ENCODE measurements around the gene TTLL4. TPM values are rescaled to one million over a fixed set of nuclear protein-coding genes. Genes with fewer than 3 reads are reported as not detected.
A peak's percentile ranks its signal among the peaks of the same experiment; 100 is the strongest.

TTLL4 gene, protein sequence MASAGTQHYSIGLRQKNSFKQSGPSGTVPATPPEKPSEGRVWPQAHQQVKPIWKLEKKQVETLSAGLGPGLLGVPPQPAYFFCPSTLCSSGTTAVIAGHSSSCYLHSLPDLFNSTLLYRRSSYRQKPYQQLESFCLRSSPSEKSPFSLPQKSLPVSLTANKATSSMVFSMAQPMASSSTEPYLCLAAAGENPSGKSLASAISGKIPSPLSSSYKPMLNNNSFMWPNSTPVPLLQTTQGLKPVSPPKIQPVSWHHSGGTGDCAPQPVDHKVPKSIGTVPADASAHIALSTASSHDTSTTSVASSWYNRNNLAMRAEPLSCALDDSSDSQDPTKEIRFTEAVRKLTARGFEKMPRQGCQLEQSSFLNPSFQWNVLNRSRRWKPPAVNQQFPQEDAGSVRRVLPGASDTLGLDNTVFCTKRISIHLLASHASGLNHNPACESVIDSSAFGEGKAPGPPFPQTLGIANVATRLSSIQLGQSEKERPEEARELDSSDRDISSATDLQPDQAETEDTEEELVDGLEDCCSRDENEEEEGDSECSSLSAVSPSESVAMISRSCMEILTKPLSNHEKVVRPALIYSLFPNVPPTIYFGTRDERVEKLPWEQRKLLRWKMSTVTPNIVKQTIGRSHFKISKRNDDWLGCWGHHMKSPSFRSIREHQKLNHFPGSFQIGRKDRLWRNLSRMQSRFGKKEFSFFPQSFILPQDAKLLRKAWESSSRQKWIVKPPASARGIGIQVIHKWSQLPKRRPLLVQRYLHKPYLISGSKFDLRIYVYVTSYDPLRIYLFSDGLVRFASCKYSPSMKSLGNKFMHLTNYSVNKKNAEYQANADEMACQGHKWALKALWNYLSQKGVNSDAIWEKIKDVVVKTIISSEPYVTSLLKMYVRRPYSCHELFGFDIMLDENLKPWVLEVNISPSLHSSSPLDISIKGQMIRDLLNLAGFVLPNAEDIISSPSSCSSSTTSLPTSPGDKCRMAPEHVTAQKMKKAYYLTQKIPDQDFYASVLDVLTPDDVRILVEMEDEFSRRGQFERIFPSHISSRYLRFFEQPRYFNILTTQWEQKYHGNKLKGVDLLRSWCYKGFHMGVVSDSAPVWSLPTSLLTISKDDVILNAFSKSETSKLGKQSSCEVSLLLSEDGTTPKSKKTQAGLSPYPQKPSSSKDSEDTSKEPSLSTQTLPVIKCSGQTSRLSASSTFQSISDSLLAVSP
- polyA plus RNA-seq (ENCODE audit: insufficient read length in 3 of 3) = 10 to 100 TPM; 30.9 to 43.7 (median 34.0) TPM
- long read RNA-seq, donor 1, full-length matches to known transcripts = 4 of 4 reads
- long read RNA-seq, donor 1, partial matches to known transcripts = 0 of 4 reads
- long read RNA-seq, donor 1, other reads (novel, unspliced or antisense) = 0 of 4 reads
- long read RNA-seq, donor 2, partial matches to known transcripts = 7 of 8 reads
- long read RNA-seq, donor 2, other reads (novel, unspliced or antisense) = 0 of 8 reads
- long read RNA-seq, donor 3, partial matches to known transcripts = 9 of 12 reads
- long read RNA-seq, donor 3, other reads (novel, unspliced or antisense) = 0 of 12 reads
- long read RNA-seq, donor 4, full-length matches to known transcripts = 3 of 8 reads
- long read RNA-seq, donor 4, partial matches to known transcripts = 5 of 8 reads
- long read RNA-seq, donor 4, other reads (novel, unspliced or antisense) = 0 of 8 reads
- long read RNA-seq, donor 5 = 0 reads
- long read RNA-seq, donor 6, partial matches to known transcripts = 0 of 6 reads
- long read RNA-seq, donor 6, other reads (novel, unspliced or antisense) = 0 of 6 reads
- long read RNA-seq, donor 7, full-length matches to known transcripts = 4 of 26 reads
- long read RNA-seq, donor 7, partial matches to known transcripts = 22 of 26 reads
- long read RNA-seq, donor 7, other reads (novel, unspliced or antisense) = 0 of 26 reads
- long read RNA-seq, donor 8, full-length matches to known transcripts = 10 of 40 reads
- long read RNA-seq, donor 8, partial matches to known transcripts = 30 of 40 reads
- long read RNA-seq, donor 8, other reads (novel, unspliced or antisense) = 0 of 40 reads
- long read RNA-seq, donor 9, full-length matches to known transcripts = 4 of 11 reads
- long read RNA-seq, donor 9, partial matches to known transcripts = 7 of 11 reads
- long read RNA-seq, donor 9, other reads (novel, unspliced or antisense) = 0 of 11 reads
- long read RNA-seq, donor 10, partial matches to known transcripts = 12 of 15 reads
- long read RNA-seq, donor 10, other reads (novel, unspliced or antisense) = 0 of 15 reads
- long read RNA-seq, donor 11, partial matches to known transcripts = 7 of 9 reads
- long read RNA-seq, donor 11, other reads (novel, unspliced or antisense) = 0 of 9 reads
- long read RNA-seq, donor 12, full-length matches to known transcripts = 4 of 11 reads
- long read RNA-seq, donor 12, partial matches to known transcripts = 7 of 11 reads
- long read RNA-seq, donor 12, other reads (novel, unspliced or antisense) = 0 of 11 reads
- long read RNA-seq, donor 13, partial matches to known transcripts = 15 of 18 reads
- long read RNA-seq, donor 13, other reads (novel, unspliced or antisense) = 0 of 18 reads
- long read RNA-seq, donor 14, partial matches to known transcripts = 5 of 5 reads
- long read RNA-seq, donor 14, other reads (novel, unspliced or antisense) = 0 of 5 reads
- long read RNA-seq, donor 15, full-length matches to known transcripts = 2 of 2 reads
- long read RNA-seq, donor 15, partial matches to known transcripts = 0 of 2 reads
- long read RNA-seq, donor 15, other reads (novel, unspliced or antisense) = 0 of 2 reads
- long read RNA-seq, donor 16, full-length matches to known transcripts = 6 of 43 reads
- long read RNA-seq, donor 16, partial matches to known transcripts = 37 of 43 reads
- long read RNA-seq, donor 16, other reads (novel, unspliced or antisense) = 0 of 43 reads

DNA sequence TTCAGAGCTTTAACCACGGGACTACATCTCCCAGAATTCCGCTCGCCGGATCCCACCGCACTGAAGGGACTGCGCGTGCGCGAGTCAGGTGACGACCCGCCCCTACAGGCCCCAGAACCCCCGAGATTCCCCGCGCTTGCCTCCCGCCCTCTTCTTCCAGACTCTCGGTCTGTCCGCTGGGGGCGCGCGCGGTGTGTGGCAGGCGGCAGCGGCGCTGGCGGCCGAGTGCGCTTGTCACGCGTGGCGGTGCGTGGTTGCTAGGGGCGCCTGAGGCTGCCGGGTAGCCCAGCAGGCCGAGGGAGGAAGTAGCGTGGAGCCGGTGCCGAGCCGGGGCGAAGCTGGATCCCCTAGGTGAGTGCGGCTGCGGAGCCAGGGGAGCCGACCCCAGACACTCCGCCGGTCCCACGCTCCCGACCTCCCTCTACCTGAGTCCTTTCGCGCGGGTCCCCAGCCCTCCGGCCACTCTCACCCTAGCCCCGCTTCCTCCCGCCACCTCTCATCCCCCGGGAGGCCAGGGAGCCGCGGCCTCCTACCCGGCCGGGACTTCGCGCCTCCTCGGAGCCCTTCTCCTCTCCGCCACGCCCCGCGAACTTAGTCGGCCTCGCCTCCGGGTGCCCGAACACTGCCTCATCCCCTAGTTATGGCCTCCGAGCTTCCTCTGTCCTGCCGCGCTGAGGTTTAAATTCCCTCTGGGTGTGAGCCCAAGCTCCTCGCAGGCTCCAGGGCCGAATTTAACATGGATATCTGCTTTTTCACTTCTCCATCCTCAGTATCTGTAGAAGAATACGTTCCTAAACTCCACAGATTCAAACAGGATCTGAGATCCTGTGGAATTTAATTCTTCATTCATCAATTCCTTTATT, at the start of gene TTLL4:
Gene TTLL4 (plus strand): TSS at position 149 of the 863 bp plus-strand sequence. CDS start 26,842 bp downstream, outside the sequence.
- DNase-seq (ENCODE audit: extremely low read depth in 1 of 11, low read depth in 9 of 11, low spot score in 4 of 11) = peak; percentile 89 to 97 (median 95)

DNA sequence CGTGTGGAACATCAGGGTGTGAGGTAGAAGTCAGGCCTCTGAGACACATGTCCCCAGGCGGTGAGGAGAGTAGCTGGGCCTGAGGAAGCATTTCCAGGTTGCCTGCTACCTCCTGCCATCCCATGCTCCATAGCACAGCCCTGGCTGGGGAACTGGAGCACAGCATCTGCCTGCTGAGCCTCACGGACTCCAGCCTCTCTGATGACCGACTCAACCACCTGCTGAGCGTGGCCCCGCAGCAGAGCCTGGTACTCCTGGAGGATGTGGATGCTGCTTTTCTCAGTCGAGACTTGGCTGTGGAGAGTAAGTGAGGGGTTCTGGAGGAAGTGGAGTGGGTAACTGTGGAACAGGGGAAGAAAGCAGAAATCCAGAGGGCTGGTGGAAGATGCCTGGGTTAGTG, 48.3 kb upstream of the TTLL4 start:
- DNase-seq (ENCODE audit: extremely low read depth in 1 of 11, low read depth in 9 of 11, low spot score in 4 of 11) = no peak

DNA sequence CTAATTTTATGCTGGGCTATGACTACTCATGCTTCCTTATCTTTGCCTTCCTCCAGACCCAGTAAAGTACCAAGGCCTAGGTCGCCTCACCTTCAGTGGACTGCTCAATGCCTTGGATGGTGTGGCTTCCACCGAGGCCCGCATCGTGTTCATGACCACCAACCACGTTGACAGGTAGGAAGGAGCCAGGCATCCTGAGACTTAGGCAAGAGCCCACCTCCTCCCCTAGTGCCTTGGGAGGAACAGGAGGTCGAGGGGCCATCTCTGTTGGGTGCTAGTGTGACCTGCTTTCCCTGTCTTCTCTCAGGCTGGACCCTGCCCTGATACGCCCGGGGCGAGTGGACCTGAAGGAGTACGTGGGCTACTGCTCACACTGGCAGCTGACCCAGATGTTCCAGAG, 47.8 kb upstream of the TTLL4 start:
- no peak for DNase-seq (ENCODE audit: extremely low read depth in 1 of 11, low read depth in 9 of 11, low spot score in 4 of 11)

DNA sequence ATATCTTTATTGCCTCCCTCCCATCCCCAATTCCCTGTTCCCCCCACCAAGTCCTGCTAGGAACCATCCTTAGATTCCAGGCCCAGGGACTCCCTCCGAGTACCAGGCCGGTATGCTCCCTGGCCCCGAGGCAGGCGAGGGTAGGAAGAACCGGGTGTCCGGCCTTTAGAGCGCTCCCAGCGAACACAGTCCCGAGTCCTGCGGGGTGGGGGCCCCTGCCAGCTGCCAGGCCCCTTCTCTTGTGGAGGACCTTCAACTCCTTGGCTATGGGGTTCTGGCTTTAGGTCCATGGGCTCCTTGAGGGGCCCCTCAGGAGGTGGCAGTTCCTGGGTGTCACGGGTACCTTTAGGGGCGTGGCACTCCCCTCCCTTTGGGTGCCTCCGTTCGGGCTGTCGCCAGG, 46.7 kb upstream of the TTLL4 start:
- no peak for DNase-seq (ENCODE audit: extremely low read depth in 1 of 11, low read depth in 9 of 11, low spot score in 4 of 11)

DNA sequence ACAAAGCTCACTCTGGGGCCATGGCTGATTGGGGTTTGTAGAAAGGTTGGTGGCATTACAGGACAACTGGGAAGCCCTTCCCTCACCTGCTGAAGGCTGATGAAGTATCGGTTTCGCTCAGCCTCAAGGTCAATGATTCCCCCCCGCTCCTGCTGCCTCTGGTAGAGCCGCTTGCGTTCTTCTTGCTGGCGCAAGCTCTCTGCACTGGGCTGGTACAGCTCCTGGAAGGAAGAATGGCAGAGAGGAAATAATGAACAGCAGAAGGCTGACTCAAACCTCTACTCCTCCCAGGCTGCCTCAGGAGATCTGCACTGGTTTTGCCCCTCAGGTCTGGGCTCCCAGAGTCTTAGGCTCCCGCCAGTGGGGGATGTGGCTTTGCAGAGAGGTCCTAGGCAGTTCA, 46.0 kb upstream of the TTLL4 start:
- no peak for DNase-seq (ENCODE audit: extremely low read depth in 1 of 11, low read depth in 9 of 11, low spot score in 4 of 11)

DNA sequence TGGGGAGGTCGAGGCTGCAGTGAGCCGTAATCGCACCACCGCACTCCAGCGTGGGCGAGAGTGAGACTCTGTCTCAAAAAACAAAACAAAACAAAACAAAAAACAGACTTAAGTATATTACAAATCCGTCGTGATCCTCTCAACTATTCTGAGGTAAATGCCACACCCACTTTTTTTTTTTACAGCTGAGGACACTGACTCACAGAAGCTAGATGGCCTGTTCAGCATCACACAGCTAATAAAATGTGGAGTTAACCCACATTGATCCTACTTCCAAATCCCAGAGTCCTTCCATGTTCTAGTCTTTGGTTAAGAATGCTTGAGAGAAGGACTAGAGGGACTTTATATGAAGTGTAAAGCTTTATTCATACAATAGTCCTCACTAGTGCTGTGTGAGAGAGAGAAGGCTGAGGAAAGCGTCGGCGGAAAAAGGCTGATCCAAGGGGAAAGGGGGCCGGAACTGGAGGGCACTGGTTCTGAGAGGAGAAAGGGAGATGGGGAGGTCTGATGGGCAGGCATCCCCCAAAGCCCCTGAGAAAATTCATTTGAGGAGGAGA, 39.5 kb upstream of the TTLL4 start:
- DNase-seq (ENCODE audit: extremely low read depth in 1 of 11, low read depth in 9 of 11, low spot score in 4 of 11) = no peak

DNA sequence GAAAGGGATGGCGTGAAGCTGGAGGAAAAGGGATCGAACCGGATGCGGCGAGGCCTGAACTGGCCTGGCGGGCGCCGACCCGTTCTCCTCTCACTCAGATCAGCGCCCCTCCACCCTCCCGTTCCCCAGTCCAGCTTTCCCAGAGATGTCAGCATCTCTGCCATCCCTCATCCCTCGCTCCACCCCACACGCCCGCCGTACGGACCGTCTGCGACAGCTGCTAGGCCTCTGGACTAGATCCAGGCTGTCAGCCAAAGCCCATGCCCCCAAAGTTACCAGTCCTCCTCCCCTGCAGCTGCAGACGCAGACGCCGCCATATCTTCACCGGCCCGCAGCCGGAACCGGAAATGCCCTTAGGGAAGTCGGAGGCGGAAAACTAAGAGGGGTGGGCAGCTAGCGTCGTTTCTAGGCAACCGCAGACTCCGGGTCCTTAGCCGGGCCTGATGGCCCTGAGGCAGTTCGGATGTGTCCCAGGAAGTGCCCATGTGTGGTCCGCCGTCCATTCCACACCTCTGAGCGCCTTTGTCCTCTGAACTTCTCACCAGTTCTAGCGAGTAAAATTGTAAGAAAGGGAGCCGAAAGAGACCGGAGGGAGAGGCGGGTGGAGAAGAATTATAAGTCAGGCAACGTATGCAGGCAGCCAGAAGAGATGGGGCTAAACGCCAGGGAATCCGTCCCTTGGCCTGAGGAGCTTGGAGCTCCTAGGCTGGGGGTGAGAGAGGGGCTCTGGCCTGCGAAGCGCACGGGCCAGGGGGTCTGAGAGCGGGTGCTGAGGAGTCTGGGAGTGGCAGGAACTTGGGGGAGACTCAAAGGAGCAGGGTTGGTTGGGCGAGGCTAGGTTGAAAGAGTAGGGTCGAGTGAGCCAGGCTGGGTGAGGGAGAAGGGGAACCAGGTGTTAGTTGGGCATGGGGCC, 38.7 kb upstream of the TTLL4 start, which contains the start of the genes RNF25 and STK36:
Gene RNF25 (minus strand): TSS at position 349 of the 913 bp plus-strand sequence. CDS start 32 bp downstream, at position 317.
Gene STK36 (plus strand): TSS at position 433 of the 913 bp plus-strand sequence. CDS start 744 bp downstream, outside the sequence.
- peak; percentile 70 to 89 (median 84) for DNase-seq (ENCODE audit: extremely low read depth in 1 of 11, low read depth in 9 of 11, low spot score in 4 of 11)

DNA sequence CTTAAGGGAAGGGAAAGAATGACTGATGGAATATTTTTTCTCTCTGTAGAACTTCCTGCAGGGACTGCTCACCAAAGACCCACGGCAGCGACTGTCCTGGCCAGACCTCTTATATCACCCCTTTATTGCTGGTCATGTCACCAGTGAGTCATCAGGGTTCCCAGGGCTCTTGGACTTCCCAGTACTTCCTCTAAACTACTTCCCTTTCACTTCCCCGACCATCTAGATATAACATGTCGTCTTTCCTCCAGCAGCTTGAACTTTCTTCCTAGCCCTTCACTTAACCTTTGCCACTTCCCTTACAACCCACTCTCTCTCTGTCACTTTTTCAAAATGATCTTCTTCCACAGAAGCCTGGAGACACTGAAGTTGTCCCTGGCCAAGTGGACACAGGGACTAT, 31.5 kb upstream of the TTLL4 start:
- DNase-seq (ENCODE audit: extremely low read depth in 1 of 11, low read depth in 9 of 11, low spot score in 4 of 11) = no peak

DNA sequence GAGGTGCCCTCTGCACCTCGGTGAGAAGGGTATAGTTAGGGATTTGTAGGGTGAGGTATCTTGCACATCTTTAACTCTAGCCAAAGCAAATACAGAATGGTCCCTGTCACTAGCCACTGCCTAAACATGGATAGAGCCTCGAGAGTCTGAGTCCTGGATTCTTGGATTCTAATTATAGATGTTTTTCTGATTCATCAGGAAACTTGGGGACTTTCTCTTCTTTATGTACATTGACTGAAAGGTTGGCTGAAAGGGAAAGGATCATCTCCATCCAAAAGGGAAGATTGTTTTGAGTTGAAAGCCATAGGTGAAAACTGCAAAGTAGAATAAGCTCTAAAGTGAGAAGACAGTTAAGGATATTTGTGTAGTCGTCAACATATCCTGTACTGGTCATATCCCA, 30.6 kb upstream of the TTLL4 start:
- no peak for DNase-seq (ENCODE audit: extremely low read depth in 1 of 11, low read depth in 9 of 11, low spot score in 4 of 11)

DNA sequence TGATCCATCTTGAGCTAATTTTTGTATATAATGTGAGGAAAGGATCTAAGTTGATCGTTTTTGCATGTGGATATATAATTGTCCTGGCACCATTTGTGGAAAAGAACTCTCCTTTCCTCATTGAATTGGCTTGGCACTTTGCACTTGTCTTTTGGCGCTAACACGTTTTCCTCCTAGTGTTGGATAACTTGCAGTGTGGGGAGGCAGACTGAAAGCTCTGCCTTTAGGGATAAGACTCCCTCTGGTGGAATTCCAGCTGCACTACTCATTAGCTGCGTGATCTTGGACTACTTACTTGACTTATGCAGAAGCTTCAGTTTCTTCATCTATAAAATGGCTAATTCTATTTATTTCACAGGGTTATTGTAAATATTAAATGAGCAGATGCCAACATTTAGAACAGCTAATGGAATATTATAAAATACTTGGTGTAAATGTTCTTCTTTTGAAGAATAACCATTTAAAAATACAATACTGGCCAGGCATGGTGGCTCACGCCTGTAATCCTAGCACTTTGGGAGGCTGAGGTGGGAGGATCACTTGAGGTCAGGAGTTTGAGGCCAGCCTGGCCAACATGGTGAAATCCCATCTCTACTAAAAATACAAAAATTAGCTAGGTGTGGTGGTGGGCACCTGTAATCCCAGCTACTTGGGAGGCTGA, 23.1 kb upstream of the TTLL4 start:
- DNase-seq (ENCODE audit: extremely low read depth in 1 of 11, low read depth in 9 of 11, low spot score in 4 of 11) = peak in 7 of 11 donors; percentile 29 to 69 (median 47)

DNA sequence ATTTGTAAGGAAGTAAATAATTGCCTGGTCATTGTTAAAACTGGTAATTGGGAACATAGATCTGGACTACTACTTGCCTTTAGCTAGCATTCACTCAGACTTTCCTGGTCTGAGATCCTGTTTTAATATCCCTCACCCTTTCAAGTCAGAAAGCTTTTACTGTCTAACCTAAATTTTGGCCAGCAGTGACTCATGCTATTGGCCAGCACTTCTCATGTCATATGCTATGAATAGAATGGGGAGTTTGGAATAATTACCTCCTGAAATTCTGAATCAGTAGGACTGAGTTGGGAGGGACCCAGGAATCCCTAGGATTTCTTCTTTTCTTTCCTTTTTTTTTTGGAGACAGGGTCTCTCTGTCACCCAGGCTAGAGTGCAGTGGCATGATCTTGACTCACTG, 19.4 kb upstream of the TTLL4 start:
- no peak for DNase-seq (ENCODE audit: extremely low read depth in 1 of 11, low read depth in 9 of 11, low spot score in 4 of 11)

DNA sequence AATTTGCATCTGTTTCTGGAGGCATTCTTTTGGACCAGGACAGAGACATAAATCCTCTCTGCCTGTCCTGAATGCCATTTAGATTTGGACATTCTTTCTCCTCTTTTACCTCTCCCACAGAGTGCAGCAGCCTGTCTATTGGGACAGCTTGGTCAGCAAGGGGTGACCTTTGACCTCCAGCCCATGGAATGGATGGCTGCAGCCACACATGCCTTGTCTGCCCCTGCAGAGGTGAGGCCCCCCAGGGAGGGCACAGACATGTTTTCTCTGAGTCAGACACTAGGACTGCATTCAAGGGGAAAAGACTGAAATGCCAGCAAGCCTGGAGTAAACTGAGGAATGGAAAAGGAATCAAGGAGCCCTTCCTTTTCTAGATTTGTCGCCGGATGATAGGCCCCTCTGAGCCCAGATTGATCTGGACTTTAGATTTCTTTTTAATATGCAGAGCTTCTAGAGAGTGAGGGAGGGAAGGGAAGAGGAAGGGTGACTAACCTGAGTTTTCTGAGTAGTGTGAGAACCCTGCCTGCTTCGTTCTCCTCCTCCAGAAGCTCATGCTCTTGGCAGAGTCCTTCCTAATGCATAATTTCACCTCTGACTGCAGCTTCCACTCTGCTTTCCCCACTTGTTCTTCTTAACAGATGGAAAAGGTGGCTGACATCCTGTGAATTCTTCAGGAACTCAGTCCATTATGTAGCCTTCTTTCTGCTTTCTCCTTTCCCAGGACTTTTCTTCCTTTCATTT, 16.1 kb upstream of the TTLL4 start:
- no peak for DNase-seq (ENCODE audit: extremely low read depth in 1 of 11, low read depth in 9 of 11, low spot score in 4 of 11)
